Astrocyte of the spinal cord (primary cell): Measurements from ENCODE around the gene LHB.

Experiments used
- DNase-seq: peaks from one replicate; pipeline ENCODE4 v3.0.0; 2011; ENCODE audit warnings: low read depth, low spot score
- H3K4me3 ChIP-seq: 2 replicates; pipeline ENCODE4 v1.5.1; 2011; ENCODE audit warnings: low read depth, mild to moderate bottlenecking, low read length, moderate library complexity
- CTCF ChIP-seq: IDR thresholded peaks from 2 replicates; pipeline ENCODE4 v1.5.1; 2012; ENCODE audit warnings: low read depth, mild to moderate bottlenecking, low read length, inconsistent platforms
- in situ Hi-C: cut with HindIII; loops from 2 replicates; pipeline ENCODE4 v1.10.0; 2017; ENCODE audit warnings: low sequenced_read_pairs

Gene LHB

GRCh38 chr19:48988860-48989259 lies 28.0 kb downstream of the LHB start:
- DNase-seq: no peak
- H3K4me3 ChIP-seq: no peak overlapping the region
- no peak for TF ChIP-seq CTCF
- in situ Hi-C loops: no loop called here

GRCh38 chr19:48988286-48988685 lies 28.6 kb downstream of the LHB start:
- no peak for TF ChIP-seq CTCF
- in situ Hi-C loops: no loop called here
- no peak for DNase-seq
- no peak overlapping the region for H3K4me3 ChIP-seq

- DNase-seq: no peak
- in situ Hi-C loops: no loop called here
- H3K4me3 ChIP-seq: no peak overlapping the region
- no peak for TF ChIP-seq CTCF
These were observed 29.6 kb downstream of the LHB start for GRCh38 chr19:48987323-48987722.

GRCh38 chr19:48986211-48986610 lies 30.7 kb downstream of the LHB start:
- in situ Hi-C loops: no loop called here
- no peak for DNase-seq
- no peak for TF ChIP-seq CTCF
- H3K4me3 ChIP-seq: no peak overlapping the region

GRCh38 chr19:48985711-48986110 lies 31.2 kb downstream of the LHB start:
- no peak for DNase-seq
- no peak for TF ChIP-seq CTCF
- in situ Hi-C loops: no loop called here
- H3K4me3 ChIP-seq: no peak overlapping the region

- TF ChIP-seq CTCF: no peak
- H3K4me3 ChIP-seq: no peak overlapping the region
- in situ Hi-C loops: no loop called here
- no peak for DNase-seq
These were observed 34.6 kb downstream of the LHB start for GRCh38 chr19:48982280-48982679.

GRCh38 chr19:48977061-48977460 lies 39.8 kb downstream of the LHB start:
- H3K4me3 ChIP-seq: no peak overlapping the region
- no peak for TF ChIP-seq CTCF
- in situ Hi-C loops: no loop called here
- no peak for DNase-seq
